Brain pericyte (primary cell): ENCODE data around the gene SELENOO.

ENCODE experiments used
- DNase-seq: peaks from one replicate; pipeline ENCODE4 v3.0.0-alpha.2; 2012; ENCODE audit warnings: low read depth, low spot score

SELENOO gene

DNA sequence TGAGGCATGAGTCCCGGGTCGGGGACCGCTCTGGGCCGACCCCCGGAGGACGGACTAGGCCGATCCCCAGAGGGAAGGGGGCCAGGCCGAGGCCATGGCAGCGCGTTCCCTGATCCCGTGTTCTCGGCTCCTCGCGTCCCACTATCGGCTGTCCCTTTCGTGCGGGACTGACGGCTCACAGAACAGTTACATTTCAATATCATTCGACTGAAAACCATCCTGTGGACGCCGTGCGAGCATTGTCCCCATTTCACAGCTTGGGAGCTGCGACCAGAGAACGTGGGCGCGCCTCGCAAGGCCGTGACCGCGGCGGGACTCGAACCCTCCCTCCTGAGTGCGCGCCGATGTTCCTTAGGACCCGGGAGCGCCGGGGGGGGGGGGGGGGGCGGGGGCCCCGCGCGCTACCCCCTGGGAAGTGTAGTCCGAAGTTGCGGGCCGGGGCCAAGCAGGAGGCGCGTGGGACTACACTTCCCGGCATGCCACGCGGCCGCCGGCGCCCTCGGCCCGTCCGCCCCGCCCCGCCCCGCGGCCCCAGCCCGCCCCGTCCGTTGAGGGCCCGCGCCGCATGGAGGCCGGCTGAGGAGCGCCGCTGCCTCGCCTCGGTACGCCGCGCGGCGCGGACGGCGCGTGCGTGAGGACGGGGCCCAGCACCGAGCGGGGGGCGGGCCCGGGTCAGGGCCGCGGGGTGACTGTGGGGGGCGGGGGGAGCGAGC, 15.3 kb upstream of the SELENOO start, which contains the start of gene TRABD:
Gene TRABD (plus strand): TSS at position 539 of the 713 bp plus-strand sequence. CDS start 7,148 bp downstream, outside the sequence.
- no peak for DNase-seq

DNA sequence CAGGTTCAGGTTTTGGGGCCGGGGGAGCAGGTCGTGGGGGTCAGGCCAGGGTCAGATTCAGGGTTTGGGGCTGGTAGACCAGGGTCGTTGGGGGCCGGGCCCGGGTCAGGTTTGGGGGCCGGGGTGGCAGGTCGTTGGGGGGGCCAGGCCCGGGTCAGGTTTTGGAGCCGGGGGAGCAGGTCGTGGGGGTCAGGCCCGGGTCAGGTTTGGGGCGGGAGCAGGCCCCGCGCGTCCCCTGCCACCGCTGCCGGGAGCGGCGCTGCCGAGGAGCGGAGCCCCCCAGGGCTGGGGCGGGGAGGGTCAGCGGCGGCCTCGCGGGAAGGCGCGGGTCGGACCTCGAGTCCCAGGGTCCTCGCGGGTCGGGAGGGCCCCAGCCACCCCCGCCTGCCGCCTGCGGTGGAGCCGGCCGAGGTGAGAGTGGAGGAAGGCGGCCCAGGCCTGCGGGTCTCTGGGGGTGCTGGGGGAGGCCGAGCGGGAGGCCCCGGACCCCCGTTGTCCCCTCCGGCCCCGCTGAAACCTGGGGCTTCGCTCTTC, 14.6 kb upstream of the SELENOO start:
- DNase-seq = no peak

DNA sequence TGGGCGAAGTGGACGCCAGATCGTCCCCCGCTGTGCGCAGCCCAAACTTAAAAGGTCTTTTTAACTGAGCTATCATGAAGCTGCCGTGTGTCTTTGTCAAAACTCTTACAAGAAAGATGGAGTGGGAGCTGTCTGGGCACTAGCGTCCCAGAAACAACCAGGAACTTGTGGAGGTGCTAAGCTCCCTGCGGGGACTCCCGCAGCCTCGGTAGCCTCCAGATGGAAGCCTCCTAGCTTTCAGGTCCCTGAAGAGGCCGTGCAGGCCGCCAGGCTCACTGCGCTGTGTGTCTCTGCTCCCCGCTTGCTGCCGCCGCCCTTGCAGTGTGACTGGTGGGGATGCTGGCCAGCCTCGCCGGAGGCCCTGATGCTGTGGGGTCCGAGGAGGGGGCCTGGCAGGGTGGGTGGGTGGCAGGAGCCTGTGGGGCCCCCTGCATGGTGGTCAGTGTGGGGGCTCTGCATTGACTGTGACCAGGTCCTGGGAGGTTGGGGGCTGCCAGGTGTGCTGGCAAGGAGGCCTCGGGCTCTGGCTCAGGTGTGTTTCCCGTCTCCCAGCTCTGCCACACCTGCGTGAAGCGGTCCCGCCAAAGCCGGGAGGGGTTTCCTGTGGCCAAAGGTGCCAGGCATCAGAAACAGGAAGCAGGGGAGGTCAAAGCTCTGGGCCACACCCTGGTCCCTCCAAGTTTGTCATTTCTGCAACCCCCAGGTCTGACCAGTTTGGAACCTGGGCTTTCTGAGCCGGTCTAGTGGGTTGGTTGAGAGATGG, 13.9 kb upstream of the SELENOO start:
- DNase-seq = no peak

GRCh38 chr22:50188356-50188755, 12.5 kb upstream of the SELENOO start:
- no peak for DNase-seq

GRCh38 chr22:50189184-50189848, 11.5 kb upstream of the SELENOO start:
- DNase-seq = no peak

DNA sequence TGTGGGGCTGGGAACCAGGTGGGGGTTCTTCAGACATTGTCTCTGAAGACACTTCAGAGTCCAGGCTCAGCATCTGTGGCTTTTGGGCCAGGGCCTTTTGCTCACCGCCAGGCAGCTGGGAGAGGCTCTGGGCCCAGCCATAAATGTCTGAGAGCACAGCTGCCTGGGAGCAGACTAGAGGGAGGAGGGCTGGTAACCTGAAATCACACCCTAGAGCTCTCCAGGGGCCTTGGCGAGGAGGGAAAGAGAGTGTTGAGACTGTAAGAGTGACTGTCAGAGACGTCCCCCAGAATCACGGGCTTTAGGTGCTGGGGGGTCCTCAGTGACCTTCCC, 11.0 kb upstream of the SELENOO start:
- DNase-seq = no peak

DNA sequence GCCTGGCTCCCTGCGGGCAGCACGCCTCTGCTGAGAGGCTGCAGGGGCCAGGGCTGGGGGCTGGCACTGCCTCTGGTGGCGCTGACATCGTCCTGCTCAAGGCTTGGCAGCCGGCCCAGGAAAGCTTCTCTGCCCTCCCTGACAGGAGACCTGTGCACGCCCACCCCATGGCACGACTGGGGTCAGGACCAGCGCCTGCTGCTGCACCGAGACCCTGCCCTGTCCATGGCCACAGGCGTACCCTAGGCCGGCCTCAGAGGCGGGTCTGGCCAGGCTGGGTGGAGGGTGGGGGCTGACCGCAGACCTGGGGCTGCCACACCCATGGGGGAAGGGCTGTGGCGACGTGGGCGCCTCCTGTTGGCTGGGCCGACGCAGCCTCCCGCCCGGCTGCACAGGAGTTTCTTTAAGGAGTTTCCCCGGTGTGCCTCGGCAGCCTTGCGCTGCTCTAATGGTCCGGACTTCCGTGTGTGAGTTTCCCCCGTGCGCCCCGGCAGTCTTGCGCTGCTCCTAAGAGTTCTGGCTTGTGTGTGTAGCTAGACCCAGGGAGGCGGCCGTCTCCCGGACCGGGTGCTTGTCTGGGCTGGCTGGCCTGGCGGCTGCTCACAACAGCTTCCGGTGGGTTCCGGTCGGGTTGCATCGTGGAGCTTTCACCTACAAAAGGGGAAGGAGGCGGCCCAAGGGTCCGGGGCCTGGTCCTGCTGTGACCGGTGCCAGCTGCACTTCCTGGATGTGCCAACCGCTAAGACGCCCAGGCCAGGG, 10.4 kb upstream of the SELENOO start:
- no peak for DNase-seq

DNA sequence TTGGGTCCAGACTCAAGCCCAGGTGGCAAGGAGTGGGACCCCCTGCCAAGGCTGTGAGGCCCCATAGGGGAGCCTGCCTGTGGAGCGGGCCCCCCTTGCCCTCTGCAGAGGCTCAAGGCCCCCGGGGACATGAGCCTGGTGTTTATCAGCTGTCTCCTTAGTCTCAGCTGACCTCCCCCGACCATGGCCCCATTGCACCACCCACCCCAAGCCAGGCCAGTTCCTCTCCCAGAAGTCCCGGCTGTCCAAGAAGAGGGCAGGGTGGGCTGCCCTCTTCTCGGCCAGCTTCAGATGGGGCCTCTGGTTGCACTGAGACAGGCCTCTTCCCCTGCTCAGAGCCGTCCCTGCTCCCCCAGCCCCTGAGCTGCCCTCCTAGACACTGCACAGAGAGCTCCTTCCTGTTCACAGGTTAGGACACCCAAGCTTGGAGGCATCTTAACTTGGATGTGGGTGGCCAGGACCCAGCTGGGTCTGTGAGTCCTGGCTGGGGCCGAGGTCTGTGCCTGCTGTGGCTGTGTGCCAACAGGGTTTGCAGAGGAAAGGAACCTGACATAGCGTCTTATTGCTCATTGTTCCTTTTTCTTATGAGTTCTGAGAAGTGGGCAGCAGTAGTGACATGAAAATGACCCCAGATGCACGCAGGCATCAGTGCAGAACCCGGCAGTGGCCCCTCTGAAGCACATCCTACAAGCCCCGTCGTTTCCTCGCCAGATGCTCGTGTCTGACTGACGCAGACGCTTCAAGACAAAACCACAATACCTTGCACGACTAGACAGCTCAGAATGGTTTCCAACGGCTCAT, 9.7 kb upstream of the SELENOO start:
- no peak for DNase-seq

DNA sequence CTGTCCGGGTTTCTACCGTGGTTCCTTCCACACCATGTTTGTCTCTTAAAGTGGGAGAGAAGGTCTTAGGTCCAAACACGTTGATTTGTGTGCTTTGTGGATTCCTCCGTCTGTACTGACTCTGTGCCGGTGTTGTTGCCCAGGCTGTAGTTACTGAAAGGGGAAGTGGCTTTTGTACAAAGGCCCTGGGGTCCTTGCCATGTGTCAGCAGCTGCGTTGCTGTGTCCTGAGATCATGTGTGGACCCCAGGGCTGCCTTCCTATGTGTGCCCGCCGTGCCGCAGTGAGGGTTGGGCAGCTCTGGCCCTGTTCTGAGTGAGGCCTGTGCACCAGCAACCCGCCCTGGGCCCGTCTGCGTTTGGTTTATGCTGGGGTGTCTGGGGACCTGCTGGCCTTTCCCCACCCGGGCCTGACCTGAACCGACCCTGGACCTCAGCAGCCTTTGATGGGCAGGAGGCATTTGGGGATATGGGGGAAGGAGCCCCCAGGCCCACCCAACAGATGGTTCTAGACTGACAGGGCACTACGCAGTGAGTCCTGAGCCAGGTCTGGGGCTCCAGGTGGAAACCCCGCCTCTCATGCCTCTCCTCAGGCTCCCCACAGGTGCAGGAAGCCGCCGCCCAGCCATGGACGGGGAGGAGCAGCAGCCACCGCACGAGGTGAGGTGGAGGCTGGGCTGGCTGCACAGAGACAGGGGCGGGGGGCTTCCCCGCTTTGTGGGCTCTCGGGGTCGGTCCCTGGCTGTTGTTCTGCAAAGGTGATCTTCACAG, 8.2 kb upstream of the SELENOO start:
- DNase-seq = no peak

GRCh38 chr22:50193621-50194020, 7.2 kb upstream of the SELENOO start:
- no peak for DNase-seq

DNA sequence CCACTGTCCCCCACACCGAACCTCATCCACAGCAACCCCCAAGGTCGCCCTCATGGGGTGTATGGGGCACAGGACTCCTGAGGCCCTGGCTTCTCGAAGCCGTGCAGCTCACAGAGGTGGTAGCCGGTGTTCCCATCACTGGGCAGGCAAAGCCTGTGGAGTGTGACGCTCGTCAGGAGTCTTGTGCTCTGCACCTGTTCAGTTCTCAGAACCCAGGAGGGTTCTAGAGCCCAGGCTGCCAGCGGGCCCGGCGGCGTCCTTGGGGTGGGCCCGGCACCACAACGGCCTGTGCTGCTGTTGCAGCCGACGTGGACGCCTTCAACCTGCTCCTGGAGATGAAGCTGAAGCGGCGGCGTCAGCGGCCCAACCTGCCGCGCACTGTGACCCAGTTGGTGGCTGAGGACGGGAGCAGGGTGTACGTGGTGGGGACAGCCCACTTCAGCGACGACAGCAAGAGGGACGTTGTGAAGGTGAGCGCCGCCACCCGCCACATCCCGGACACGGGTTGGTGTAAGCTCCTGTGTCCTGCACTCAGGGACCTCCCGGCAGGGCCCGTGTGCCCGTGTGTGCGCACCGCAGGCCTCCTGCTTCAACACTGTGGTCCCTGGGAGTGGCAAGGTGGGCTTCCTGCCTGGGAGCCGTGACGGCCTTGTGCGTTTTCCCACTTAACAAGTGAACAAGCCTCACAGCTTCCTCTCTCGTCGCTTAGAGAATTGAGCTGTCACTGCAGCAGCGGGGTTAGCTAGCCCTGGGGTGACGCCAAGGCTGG, 6.6 kb upstream of the SELENOO start:
- no peak for DNase-seq

DNA sequence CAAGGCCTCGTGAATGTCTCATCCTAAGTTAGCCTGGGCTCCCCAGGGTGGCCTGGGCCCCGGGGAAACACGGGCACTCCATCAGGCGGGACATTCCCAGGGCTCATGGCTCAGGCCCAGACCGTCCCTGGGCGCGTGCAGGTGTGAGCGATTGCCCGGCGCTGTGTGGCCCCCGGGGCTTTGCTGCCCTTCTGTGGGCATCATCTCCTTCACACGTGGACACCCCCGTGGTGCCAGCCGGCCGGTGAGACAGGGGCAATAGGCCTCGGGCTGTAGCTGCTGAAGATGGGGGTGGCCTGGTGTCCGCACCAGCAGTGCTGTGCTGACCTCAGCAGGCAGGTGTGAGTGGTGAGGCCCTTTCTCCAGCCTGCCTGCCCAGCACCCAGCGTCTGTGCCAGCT, 4.6 kb upstream of the SELENOO start:
- DNase-seq = no peak

GRCh38 chr22:50197000-50197800, 3.6 kb upstream of the SELENOO start:
- no peak for DNase-seq

- no peak for DNase-seq
Measured at GRCh38 chr22:50197856-50198623, 2.8 kb upstream of the SELENOO start.

- no peak for DNase-seq
Measured at GRCh38 chr22:50198624-50199017, 2.2 kb upstream of the SELENOO start.

DNA sequence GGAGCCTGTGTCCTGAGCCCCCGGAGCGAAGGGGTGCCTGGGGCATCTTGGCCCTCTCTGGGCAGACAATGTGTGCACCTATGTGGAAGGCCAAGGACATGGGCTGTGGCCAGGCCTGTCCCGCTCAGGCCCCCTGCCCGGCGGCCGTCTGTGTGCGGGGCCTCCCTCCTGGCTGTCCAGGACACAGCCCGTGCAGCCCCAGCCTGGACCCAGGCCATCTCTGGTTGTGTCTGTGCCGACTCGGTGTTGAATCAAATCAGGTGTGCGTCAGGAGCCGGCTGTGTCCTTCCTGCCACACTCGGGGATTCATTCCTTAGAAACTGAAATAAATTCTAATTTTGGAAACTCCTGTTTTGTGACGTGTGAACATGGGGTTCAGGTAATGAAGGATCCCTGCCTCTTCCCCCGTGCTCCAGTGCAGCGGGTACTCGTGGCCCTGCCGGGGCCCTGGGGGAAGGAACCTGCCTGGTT, 1.5 kb upstream of the SELENOO start:
- no peak for DNase-seq

DNA sequence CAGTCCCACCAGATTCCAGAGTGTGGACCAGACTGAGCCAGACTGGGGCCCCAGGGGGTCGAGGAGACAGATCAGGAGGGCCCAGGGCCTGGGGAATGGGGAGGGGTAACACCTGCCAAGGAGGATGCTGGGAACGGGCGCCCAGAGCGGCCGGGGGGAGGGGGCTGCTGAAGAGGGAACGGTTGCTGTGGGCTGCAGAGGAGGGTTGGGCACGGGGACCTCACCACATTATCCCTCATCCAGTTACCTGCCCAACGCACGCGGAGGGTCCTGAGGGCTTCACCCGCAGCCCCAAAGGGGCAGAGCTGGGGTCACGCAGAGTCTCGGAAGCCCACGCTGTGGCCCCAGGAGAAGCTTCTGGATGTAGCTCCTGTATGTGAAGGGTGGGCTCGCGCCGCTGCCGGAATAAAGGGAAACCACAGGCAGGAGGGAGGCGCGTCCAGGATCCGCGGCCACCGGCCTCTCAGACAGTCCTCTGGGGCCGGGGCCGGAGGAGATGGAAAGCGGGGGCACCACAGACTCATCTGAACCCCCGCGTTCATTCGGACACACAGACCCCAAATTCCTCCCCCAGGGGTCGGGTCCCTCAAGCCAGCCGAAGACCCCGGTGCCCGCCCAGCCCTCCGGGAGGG, 866 bp upstream of the SELENOO start:
- no peak for DNase-seq
